K562 (cell line): ENCODE measurements around the gene HSD17B8. TPM values are rescaled to one million over a fixed set of nuclear protein-coding genes. Genes with fewer than 3 reads are reported as not detected.
A peak's percentile ranks its signal among the peaks of the same experiment; 100 is the strongest.

ENCODE experiments used
- ASH1L ChIP-seq: fragments of 450-650 bp; IDR thresholded peaks from 2 replicates; pipeline ENCODE4 v1.6.1; 2018; ENCODE audit warnings: borderline replicate concordance, mild to moderate bottlenecking, low read depth; ENCODE audit not compliant: partially characterized antibody
- CBFB ChIP-seq: sonication (generic); formaldehyde crosslinking; IDR thresholded peaks from 2 replicates; pipeline ENCODE4 v1.4.0; 2020; ENCODE audit warnings: mild to moderate bottlenecking, missing genetic modification reagents
- CHD2 ChIP-seq: IDR thresholded peaks from 2 replicates; pipeline ENCODE4 v1.6.1; 2011; ENCODE audit warnings: low read depth, low read length
- ETV1 ChIP-seq: fragments of 450-650 bp; conservative IDR thresholded peaks from 2 replicates; pipeline ENCODE4 v1.6.1; 2016; ENCODE audit warnings: missing genetic modification characterization, control low read depth, low read depth, missing compliant biosample characterization
- FOXP1 ChIP-seq: sonication (generic); formaldehyde crosslinking; IDR thresholded peaks from 2 replicates; pipeline ENCODE4 v1.8.0; 2022; ENCODE audit warnings: mild to moderate bottlenecking, missing genetic modification reagents
- HMG20A ChIP-seq: fragments of 450-650 bp; formaldehyde crosslinking; conservative IDR thresholded peaks from 2 replicates; pipeline ENCODE4 v1.4.0; 2020; ENCODE audit warnings: mild to moderate bottlenecking, mixed read lengths
- KDM4B ChIP-seq, 2 experiments: fragments of 450-650 bp in 1 of 2; sonication (generic) in 1 of 2; IDR thresholded peaks; 2 replicates each; pipeline ENCODE4 v1.6.1; 2016 to 2017; ENCODE audit warnings: borderline replicate concordance in 2 of 2, antibody characterized with exemption in 1 of 2, low read depth in 1 of 2, mild to moderate bottlenecking in 1 of 2
- NR2C1 ChIP-seq, 2 experiments: fragments of 450-650 bp; IDR thresholded peaks; 2 replicates each; pipeline ENCODE4 v1.6.1; 2017; ENCODE audit warnings: mild to moderate bottlenecking in 2 of 2, antibody characterized with exemption in 1 of 2, inconsistent platforms in 1 of 2, missing compliant biosample characterization in 1 of 2, missing genetic modification characterization in 1 of 2
- NR2F6 ChIP-seq: fragments of 450-650 bp; formaldehyde crosslinking; IDR thresholded peaks from 2 replicates; pipeline ENCODE4 v1.4.0; 2020; ENCODE audit warnings: mild to moderate bottlenecking
- PHB2 ChIP-seq: fragments of 450-650 bp; IDR thresholded peaks from 2 replicates; pipeline ENCODE4 v1.6.1; 2017; ENCODE audit warnings: low read depth
- RBM25 ChIP-seq: fragments of 200-400 bp; formaldehyde crosslinking; IDR thresholded peaks from 2 replicates; pipeline ENCODE4 v1.6.1; 2018; ENCODE audit warnings: low read length, low read depth, moderate library complexity; ENCODE audit not compliant: severe bottlenecking
- SP2 ChIP-seq: IDR thresholded peaks from 2 replicates; pipeline ENCODE4 v1.6.1; 2011; ENCODE audit warnings: mild to moderate bottlenecking, low read depth, low read length, moderate library complexity; ENCODE audit not compliant: poor library complexity, severe bottlenecking; ENCODE audit errors: extremely low read depth
- SPI1 ChIP-seq: IDR thresholded peaks from 2 replicates; pipeline ENCODE4 v1.6.1; 2011; ENCODE audit warnings: low read depth, low read length, control low read depth, borderline replicate concordance
- TCFL5 ChIP-seq: fragments of 250-450 bp; sonication (Bioruptor Pico); conservative IDR thresholded peaks from 2 replicates; pipeline ENCODE4 v1.6.1; 2021; ENCODE audit warnings: mild to moderate bottlenecking, moderate library complexity, matching md5 sums
- ZKSCAN3 ChIP-seq: fragments of 250-450 bp; sonication (Bioruptor Pico); IDR thresholded peaks from 2 replicates; pipeline ENCODE4 v1.4.0; 2020
- ZNF124 ChIP-seq: sonication (generic); formaldehyde crosslinking; IDR thresholded peaks from 2 replicates; pipeline ENCODE4 v1.8.1; 2022; ENCODE audit warnings: missing genetic modification reagents
- ZNF551 ChIP-seq: fragments of 250-450 bp; sonication (Bioruptor Pico); IDR thresholded peaks from 2 replicates; pipeline ENCODE4 v1.5.0; 2021; ENCODE audit warnings: mild to moderate bottlenecking, moderate library complexity
- polyA plus RNA-seq, 8 experiments: library from polyadenylated mRNA; depleted of rRNA in 4 of 8; stranded (reverse) in 5 of 8; unstranded in 3 of 8; fragments of >200 nt; fragmentation: Nextera tagmentation in 2 of 8; fragmentation: Illumina TruSeq in 1 of 8; extraction: Ambion mirVana in 2 of 8; extraction: Trizol in 1 of 8; gene quantifications; 2 replicates each; pipeline versions ENCODE4 v1.2.1 to v1.2.3, GENCODE V29; 2011 to 2014; ENCODE audit warnings: inconsistent platforms in 1 of 8, missing spikeins in 1 of 8
- total RNA-seq, 7 experiments: library from RNA; depleted of rRNA in 6 of 7; stranded (reverse); fragments of >200 nt in 6 of 7; fragmentation: Illumina TruSeq in 2 of 7; extraction: Trizol in 2 of 7; gene quantifications; 2 replicates each; pipeline versions ENCODE4 v1.2.1 to v1.2.3, GENCODE V29; 2011 to 2021; ENCODE audit warnings: low replicate concordance in 1 of 7
- TF ChIP-seq, protein P1 (sequence below): sonication (generic); formaldehyde crosslinking; IDR thresholded peaks from 2 replicates; pipeline ENCODE4 v1.8.1; 2023; ENCODE audit warnings: mild to moderate bottlenecking, missing genetic modification reagents, moderate library complexity
- TF ChIP-seq, protein P2 (sequence below): fragments of 250-450 bp; sonication (Bioruptor Pico); IDR thresholded peaks from 2 replicates; pipeline ENCODE4 v1.4.0; 2020; ENCODE audit warnings: mild to moderate bottlenecking
- TF ChIP-seq, protein P3 (sequence below): conservative IDR thresholded peaks from 2 replicates; pipeline ENCODE4 v1.6.1; 2011; ENCODE audit warnings: low read depth, mild to moderate bottlenecking, low read length; ENCODE audit not compliant: control insufficient read depth
- TF ChIP-seq, protein P4 (sequence below): fragments of 250-450 bp; sonication (Bioruptor Pico); IDR thresholded peaks from 2 replicates; pipeline ENCODE4 v1.9.0; 2021; ENCODE audit warnings: mild to moderate bottlenecking, inconsistent platforms

Gene HSD17B8
- total and polyA plus RNA-seq, 9 of the 15 experiments (the other 6 are each of a cell fraction or from before 2014, with no cell fraction given): 3.7 to 35.2 (median 14.2) TPM

DNA sequence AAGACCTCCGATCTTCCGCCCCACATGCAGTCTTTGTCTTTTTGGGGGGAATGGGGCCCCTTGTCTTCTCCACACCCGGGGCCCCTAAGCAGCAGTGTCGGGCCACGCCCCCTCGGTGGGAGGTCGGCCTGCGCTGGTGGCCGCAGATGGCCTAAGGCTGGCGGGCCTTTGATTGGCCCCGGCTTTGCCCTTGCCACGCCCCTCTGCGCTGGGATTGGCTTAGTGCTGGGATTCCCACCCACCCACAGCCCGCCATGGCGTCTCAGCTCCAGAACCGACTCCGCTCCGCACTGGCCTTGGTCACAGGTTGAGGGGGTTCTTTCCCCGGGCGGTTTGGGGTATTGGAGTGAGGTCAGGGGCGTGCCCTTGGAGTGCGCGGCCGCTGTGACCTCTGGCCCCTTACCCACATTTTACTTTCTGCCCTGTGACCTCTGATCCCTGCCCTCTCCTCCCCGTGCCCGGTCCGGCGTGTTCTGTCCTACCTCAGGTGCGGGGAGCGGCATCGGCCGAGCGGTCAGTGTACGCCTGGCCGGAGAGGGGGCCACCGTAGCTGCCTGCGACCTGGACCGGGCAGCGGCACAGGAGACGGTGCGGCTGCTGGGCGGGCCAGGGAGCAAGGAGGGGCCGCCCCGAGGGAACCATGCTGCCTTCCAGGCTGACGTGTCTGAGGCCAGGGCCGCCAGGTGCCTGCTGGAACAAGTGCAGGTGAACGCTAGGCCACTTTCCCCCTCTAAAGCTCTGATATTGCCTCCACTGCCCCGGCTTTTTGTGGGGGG, at the start of gene HSD17B8 (continued):
- TF ChIP-seq NR2C1 (IDR thresholded peaks at IDR 0.05) (peak; percentile 92), NR2C1 (tag; IDR thresholded peaks at IDR 0.05) (peak; percentile 95), CHD2 (peak; percentile 19; the same call in 1 of the 2 replicates), HMG20A (CRISPR knock-in tag) (no peak), ZNF551 (CRISPR knock-in tag) (no peak), ASH1L (no peak), ETV1 (tag) (no peak), SP2 (peak; percentile 46), NR2F6 (peak; percentile 78; the same call in 1 of the 2 replicates), KDM4B (IDR thresholded peaks at IDR 0.05; ENCODE audit: borderline replicate concordance in 2 of 2, low read depth in 1 of 2) (peak in 1 of 2 experiments; percentile 47; a peak in 1 of 4 replicates), ZNF124 (CRISPR knock-in tag) (no peak), SPI1 (no peak), CBFB (no peak), ZKSCAN3 (CRISPR knock-in tag) (no peak), RBM25 (peak; percentile 46), FOXP1 (CRISPR knock-in tag) (no peak; the same call in 1 of the 2 replicates), PHB2 (no peak), TCFL5 (CRISPR knock-in tag) (no peak)
- TF ChIP-seq, protein P1, sequence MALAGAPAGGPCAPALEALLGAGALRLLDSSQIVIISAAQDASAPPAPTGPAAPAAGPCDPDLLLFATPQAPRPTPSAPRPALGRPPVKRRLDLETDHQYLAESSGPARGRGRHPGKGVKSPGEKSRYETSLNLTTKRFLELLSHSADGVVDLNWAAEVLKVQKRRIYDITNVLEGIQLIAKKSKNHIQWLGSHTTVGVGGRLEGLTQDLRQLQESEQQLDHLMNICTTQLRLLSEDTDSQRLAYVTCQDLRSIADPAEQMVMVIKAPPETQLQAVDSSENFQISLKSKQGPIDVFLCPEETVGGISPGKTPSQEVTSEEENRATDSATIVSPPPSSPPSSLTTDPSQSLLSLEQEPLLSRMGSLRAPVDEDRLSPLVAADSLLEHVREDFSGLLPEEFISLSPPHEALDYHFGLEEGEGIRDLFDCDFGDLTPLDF (CRISPR knock-in tag): peak; percentile 58; the same call in 1 of the 2 replicates
- TF ChIP-seq, protein P2, sequence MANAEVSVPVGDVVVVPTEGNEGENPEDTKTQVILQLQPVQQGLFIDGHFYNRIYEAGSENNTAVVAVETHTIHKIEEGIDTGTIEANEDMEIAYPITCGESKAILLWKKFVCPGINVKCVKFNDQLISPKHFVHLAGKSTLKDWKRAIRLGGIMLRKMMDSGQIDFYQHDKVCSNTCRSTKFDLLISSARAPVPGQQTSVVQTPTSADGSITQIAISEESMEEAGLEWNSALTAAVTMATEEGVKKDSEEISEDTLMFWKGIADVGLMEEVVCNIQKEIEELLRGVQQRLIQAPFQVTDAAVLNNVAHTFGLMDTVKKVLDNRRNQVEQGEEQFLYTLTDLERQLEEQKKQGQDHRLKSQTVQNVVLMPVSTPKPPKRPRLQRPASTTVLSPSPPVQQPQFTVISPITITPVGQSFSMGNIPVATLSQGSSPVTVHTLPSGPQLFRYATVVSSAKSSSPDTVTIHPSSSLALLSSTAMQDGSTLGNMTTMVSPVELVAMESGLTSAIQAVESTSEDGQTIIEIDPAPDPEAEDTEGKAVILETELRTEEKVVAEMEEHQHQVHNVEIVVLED (CRISPR knock-in tag): no peak
- TF ChIP-seq, protein P3, sequence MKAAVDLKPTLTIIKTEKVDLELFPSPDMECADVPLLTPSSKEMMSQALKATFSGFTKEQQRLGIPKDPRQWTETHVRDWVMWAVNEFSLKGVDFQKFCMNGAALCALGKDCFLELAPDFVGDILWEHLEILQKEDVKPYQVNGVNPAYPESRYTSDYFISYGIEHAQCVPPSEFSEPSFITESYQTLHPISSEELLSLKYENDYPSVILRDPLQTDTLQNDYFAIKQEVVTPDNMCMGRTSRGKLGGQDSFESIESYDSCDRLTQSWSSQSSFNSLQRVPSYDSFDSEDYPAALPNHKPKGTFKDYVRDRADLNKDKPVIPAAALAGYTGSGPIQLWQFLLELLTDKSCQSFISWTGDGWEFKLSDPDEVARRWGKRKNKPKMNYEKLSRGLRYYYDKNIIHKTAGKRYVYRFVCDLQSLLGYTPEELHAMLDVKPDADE: 0 out of 2 replicates have a peak, but pooled peaks have one; percentile 6
- TF ChIP-seq, protein P4, sequence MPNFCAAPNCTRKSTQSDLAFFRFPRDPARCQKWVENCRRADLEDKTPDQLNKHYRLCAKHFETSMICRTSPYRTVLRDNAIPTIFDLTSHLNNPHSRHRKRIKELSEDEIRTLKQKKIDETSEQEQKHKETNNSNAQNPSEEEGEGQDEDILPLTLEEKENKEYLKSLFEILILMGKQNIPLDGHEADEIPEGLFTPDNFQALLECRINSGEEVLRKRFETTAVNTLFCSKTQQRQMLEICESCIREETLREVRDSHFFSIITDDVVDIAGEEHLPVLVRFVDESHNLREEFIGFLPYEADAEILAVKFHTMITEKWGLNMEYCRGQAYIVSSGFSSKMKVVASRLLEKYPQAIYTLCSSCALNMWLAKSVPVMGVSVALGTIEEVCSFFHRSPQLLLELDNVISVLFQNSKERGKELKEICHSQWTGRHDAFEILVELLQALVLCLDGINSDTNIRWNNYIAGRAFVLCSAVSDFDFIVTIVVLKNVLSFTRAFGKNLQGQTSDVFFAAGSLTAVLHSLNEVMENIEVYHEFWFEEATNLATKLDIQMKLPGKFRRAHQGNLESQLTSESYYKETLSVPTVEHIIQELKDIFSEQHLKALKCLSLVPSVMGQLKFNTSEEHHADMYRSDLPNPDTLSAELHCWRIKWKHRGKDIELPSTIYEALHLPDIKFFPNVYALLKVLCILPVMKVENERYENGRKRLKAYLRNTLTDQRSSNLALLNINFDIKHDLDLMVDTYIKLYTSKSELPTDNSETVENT (CRISPR knock-in tag): peak; percentile 50; the same call in 1 of the 2 replicates
